NCI-H748 (cell line): ENCODE measurements around the gene TOMM40L.
"Not testable (repeated sequence)": the region's sequence is repeated elsewhere in the genome, so short reads cannot be mapped to it uniquely, and the experiment has no call there.

ENCODE experiments used
- DNase-seq: peaks from one replicate; lab custom pipeline; 2025; ENCODE audit not compliant: unreplicated experiment; lab: John Stamatoyannopoulos, UW

The TOMM40L gene

GRCh38 chr1:161219078-161219892 lies 6.6 kb upstream of the TOMM40L start:
- DNase-seq = no peak

GRCh38 chr1:161220002-161220401 lies 5.9 kb upstream of the TOMM40L start:
- no peak for DNase-seq

- no peak for DNase-seq
Observed at GRCh38 chr1:161222175-161223019, 3.5 kb upstream of the TOMM40L start.

GRCh38 chr1:161223805-161224694 lies 1.8 kb upstream of the TOMM40L start:
- DNase-seq = no peak

- not testable (repeated sequence) for DNase-seq
Observed at GRCh38 chr1:161224695-161225087, 1.2 kb upstream of the TOMM40L start.

GRCh38 chr1:161225178-161225533 lies 704 bp upstream of the TOMM40L start:
- DNase-seq = no peak

GRCh38 chr1:161226320-161226711 lies 456 bp downstream of the TOMM40L start:
- no peak for DNase-seq

- no peak for DNase-seq
Observed at GRCh38 chr1:161226759-161227158, 899 bp downstream of the TOMM40L start.

- DNase-seq = peak; percentile 81
Observed at GRCh38 chr1:161227196-161227871, 1.5 kb downstream of the TOMM40L start.

- DNase-seq = no peak
Observed at GRCh38 chr1:161228032-161228431, 2.2 kb downstream of the TOMM40L start.

GRCh38 chr1:161229896-161230295 lies 4.0 kb downstream of the TOMM40L start:
- DNase-seq = no peak

GRCh38 chr1:161230762-161231161 lies 4.9 kb downstream of the TOMM40L start:
- no peak for DNase-seq

- DNase-seq = no peak
Observed at GRCh38 chr1:161233102-161233501, 7.2 kb downstream of the TOMM40L start.

- DNase-seq = peak; percentile 30
Observed at GRCh38 chr1:161235957-161236775, 10.3 kb downstream of the TOMM40L start.

- DNase-seq = no peak
Observed at GRCh38 chr1:161238039-161238473, 12.2 kb downstream of the TOMM40L start, which contains the start of gene NR1I3. Gene NR1I3 (minus strand): TSS chr1:161238203. CDS start chr1:161236565, 1,638 bp downstream.

- no peak for DNase-seq
Observed at GRCh38 chr1:161241682-161242081, 15.8 kb downstream of the TOMM40L start.

GRCh38 chr1:161242313-161242712 lies 16.5 kb downstream of the TOMM40L start:
- DNase-seq = no peak

GRCh38 chr1:161244888-161245287 lies 19.0 kb downstream of the TOMM40L start:
- DNase-seq = no peak

GRCh38 chr1:161250100-161250499 lies 24.2 kb downstream of the TOMM40L start:
- not testable (repeated sequence) for DNase-seq

GRCh38 chr1:161250829-161251228 lies 25.0 kb downstream of the TOMM40L start:
- no peak for DNase-seq
